GM13976 (cell line): ENCODE measurements around the gene HGF.
A peak's percentile ranks its signal among the peaks of the same experiment; 100 is the strongest.

Source experiments
- DNase-seq: peaks from one replicate; pipeline ENCODE4 v3.0.0; 2012; ENCODE audit warnings: low spot score
- CTCF ChIP-seq: IDR thresholded peaks from 2 replicates; pipeline ENCODE4 v1.5.1; 2012; ENCODE audit warnings: borderline replicate concordance, mild to moderate bottlenecking; ENCODE audit not compliant: insufficient read depth; ENCODE audit errors: extremely low read depth, missing control alignments, control extremely low read depth
- in situ Hi-C: fragments of 300-500 bp; cut with MboI; formaldehyde crosslinking; loops from one replicate; pipeline ENCODE4 v1.12.0; 2022; ENCODE audit warnings: low sequenced_read_pairs, mixed read lengths, inconsistent platforms; ENCODE audit not compliant: unreplicated experiment

Gene HGF

GRCh38 chr7:81688622-81689411 lies 81.0 kb downstream of the HGF start:
- in situ Hi-C loops = no loop called here
- DNase-seq = no peak
- TF ChIP-seq CTCF = no peak

GRCh38 chr7:81687062-81687461 lies 82.8 kb downstream of the HGF start:
- DNase-seq = no peak
- in situ Hi-C loops = no loop called here
- TF ChIP-seq CTCF = no peak

DNA sequence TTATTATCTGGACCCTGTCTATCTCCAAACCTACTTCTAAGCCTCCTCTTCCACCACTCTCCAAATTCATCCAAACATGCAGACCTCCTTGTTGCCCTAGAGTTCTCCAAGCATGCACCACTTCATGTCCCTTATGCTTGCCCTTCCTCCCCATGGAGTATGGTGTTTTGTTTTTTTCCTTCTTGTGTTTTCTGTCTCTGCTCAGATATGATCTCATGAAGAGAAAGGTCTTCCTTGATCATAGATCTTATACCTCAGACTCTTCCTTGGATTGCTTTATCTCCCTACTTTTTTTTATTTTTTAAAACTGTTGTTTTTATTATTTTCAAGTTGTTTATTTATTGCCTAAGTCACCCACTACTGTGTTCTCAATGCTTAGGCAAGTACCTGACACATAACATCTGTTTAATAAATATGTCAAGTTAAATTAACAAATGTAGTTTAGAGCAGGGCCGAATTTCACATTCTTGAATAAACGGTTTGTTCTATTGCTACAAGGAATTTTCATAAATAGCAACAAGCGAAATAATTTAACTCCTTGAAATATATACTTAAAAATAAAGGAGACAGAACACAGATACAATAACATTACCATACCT lies 84.5 kb downstream of the HGF start:
- TF ChIP-seq CTCF = no peak
- DNase-seq = no peak
- in situ Hi-C loops = no loop called here

DNA sequence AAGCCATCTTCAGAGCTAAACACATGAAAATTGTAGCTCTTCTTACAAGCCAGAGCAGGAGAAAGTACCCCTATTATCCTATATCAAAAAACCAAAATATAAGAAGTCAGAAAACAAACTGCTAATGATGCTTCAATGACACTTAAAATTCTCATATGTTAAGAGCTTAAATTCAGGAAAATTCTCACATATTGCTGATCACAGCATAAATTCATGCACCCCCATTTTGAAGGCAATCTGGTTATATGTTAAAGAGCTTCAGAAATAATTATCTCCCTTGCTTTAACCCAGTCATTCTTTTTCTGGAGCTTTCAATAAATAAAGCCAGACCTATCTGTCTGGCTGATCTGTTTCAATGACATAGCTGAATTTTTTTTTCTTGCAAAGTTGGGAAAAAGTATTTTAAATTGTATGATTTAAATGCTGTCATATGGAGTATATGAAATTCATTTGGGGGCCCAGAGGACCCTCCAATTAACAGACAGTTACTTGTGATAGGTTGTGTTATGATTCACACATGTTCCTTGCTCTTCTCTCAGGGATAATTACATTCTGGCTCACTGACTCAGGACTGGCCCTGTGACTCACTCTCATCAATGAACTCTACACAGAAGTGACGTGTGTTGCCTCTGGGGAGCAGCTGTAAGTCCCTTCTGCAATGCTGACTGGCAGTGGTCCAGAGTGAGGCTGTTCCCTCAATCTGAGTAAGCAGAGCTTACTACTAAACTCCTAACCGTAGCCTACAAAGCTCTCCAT lies 85.2 kb downstream of the HGF start:
- in situ Hi-C loops = no loop called here

GRCh38 chr7:81684033-81684432 lies 85.8 kb downstream of the HGF start:
- in situ Hi-C loops = no loop called here
- no peak for TF ChIP-seq CTCF
- no peak for DNase-seq

More for the DNA sequence above, 85.2 kb downstream of the HGF start:
- peak; percentile 1 for DNase-seq
- TF ChIP-seq CTCF = no peak

DNA sequence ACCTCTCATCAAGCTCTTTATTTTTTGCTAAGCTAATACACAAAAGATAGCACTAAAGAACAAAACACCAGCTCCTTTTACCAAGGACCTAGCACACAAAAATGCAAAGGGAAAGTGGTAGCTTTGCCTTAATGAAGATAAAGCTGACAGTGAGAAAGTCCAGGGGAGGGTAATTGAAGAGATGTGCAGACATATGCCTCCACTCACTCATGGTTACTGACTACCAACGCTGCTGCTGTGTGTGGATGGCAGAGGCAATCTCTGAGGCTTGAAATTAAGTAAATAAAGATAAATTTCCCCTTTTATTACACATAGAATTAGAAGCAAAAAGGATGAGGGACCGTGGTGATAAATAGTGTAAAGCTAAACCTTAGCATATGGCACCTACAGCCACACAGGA lies 87.0 kb downstream of the HGF start:
- DNase-seq = no peak
- in situ Hi-C loops = no loop called here
- no peak for TF ChIP-seq CTCF
